ENCODE data around the gene RAB11FIP4. TPM values are rescaled to one million over a fixed set of nuclear protein-coding genes. Genes with fewer than 3 reads are reported as not detected.

RAB11FIP4 gene
- total RNA-seq, 2 donors from 2014 or later: 35.6 to 62.2 TPM

GRCh38 chr17:31449111-31449510 lies 57.6 kb downstream of the RAB11FIP4 start:
- Histone ChIP-seq H3K27ac (ENCODE audit: low read depth, low read length) (no peak overlapping the region), H3K4me3 (ENCODE audit: low read length) (no peak overlapping the region), H3K9me3 (ENCODE audit: control insufficient read depth, low read length) (no peaks in the 10 kb centered on the region), H3K27me3 (ENCODE audit: control insufficient read depth, insufficient read depth, low read length, poor library complexity, severe bottlenecking) (no peaks in the 10 kb centered on the region), H3K9ac (ENCODE audit: extremely low read depth, low read length, poor library complexity, severe bottlenecking) (no peak overlapping the region), H3K4me1 (ENCODE audit: control insufficient read depth, insufficient read depth, low read length) (no peaks in the 10 kb centered on the region), H3K36me3 (ENCODE audit: control insufficient read depth, insufficient read depth, low read length) (no peaks in the 10 kb centered on the region)
- Mint-ChIP-seq H3K36me3 (ENCODE audit: low read depth) (no peaks in the 10 kb centered on the region), H3K27ac (no peak overlapping the region), H3K27me3 (ENCODE audit: insufficient read depth) (no peaks in the 10 kb centered on the region), H3K4me3 (no peak overlapping the region), H3K9me3 (no peaks in the 10 kb centered on the region), H3K4me1 (peaks cover 6% of the 10 kb centered on the region)
- TF ChIP-seq, protein P1, sequence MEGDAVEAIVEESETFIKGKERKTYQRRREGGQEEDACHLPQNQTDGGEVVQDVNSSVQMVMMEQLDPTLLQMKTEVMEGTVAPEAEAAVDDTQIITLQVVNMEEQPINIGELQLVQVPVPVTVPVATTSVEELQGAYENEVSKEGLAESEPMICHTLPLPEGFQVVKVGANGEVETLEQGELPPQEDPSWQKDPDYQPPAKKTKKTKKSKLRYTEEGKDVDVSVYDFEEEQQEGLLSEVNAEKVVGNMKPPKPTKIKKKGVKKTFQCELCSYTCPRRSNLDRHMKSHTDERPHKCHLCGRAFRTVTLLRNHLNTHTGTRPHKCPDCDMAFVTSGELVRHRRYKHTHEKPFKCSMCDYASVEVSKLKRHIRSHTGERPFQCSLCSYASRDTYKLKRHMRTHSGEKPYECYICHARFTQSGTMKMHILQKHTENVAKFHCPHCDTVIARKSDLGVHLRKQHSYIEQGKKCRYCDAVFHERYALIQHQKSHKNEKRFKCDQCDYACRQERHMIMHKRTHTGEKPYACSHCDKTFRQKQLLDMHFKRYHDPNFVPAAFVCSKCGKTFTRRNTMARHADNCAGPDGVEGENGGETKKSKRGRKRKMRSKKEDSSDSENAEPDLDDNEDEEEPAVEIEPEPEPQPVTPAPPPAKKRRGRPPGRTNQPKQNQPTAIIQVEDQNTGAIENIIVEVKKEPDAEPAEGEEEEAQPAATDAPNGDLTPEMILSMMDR (conservative IDR thresholded peaks at IDR 0.05): no peak
- DNase-seq: no peak
- 88 to 92% methylated on average over 2 to 7 of the region's 7 CpGs for WGBS, 2 experiments (ENCODE audit: insufficient coverage in 1 of 2, insufficient read length in 1 of 2)

GRCh38 chr17:31449746-31450145 lies 58.3 kb downstream of the RAB11FIP4 start:
- Histone ChIP-seq H3K4me1 (ENCODE audit: control insufficient read depth, insufficient read depth, low read length) (no peaks in the 10 kb centered on the region), H3K4me3 (ENCODE audit: low read length) (no peak overlapping the region), H3K27ac (ENCODE audit: low read depth, low read length) (no peak overlapping the region), H3K9ac (ENCODE audit: extremely low read depth, low read length, poor library complexity, severe bottlenecking) (no peak overlapping the region), H3K27me3 (ENCODE audit: control insufficient read depth, insufficient read depth, low read length, poor library complexity, severe bottlenecking) (no peaks in the 10 kb centered on the region), H3K36me3 (ENCODE audit: control insufficient read depth, insufficient read depth, low read length) (no peaks in the 10 kb centered on the region), H3K9me3 (ENCODE audit: control insufficient read depth, low read length) (no peaks in the 10 kb centered on the region)
- Mint-ChIP-seq H3K4me3 (no peak overlapping the region), H3K4me1 (peaks cover 6% of the 10 kb centered on the region), H3K9me3 (no peaks in the 10 kb centered on the region), H3K27ac (no peak overlapping the region), H3K36me3 (ENCODE audit: low read depth) (no peaks in the 10 kb centered on the region), H3K27me3 (ENCODE audit: insufficient read depth) (no peaks in the 10 kb centered on the region)
- 83% methylated on average over 1 to 3 of the region's 3 CpGs for WGBS, 2 experiments (ENCODE audit: insufficient coverage in 1 of 2, insufficient read length in 1 of 2)
- no peak for DNase-seq
- TF ChIP-seq, protein P1 (conservative IDR thresholded peaks at IDR 0.05): no peak

GRCh38 chr17:31452101-31452500 lies 60.6 kb downstream of the RAB11FIP4 start:
- Mint-ChIP-seq H3K27ac (no peak overlapping the region), H3K27me3 (ENCODE audit: insufficient read depth) (no peaks in the 10 kb centered on the region)
- WGBS, 2 experiments (ENCODE audit: insufficient coverage in 1 of 2, insufficient read length in 1 of 2): 80 to 94% methylated on average over 3 to 4 of the region's 4 CpGs

More at GRCh38 chr17:31452101-31452500, 60.6 kb downstream of the RAB11FIP4 start:
- DNase-seq: no peak
- no peak overlapping the region for H3K27ac ChIP-seq (ENCODE audit: low read depth, low read length)
- H3K4me3 Mint-ChIP-seq: no peak overlapping the region
- TF ChIP-seq, protein P1 (conservative IDR thresholded peaks at IDR 0.05): no peak
- no peaks in the 10 kb centered on the region for H3K27me3 ChIP-seq (ENCODE audit: control insufficient read depth, insufficient read depth, low read length, poor library complexity, severe bottlenecking)
- no peaks in the 10 kb centered on the region for H3K36me3 Mint-ChIP-seq (ENCODE audit: low read depth)
- no peak overlapping the region for H3K9ac ChIP-seq (ENCODE audit: extremely low read depth, low read length, poor library complexity, severe bottlenecking)
- no peaks in the 10 kb centered on the region for H3K9me3 ChIP-seq (ENCODE audit: control insufficient read depth, low read length)
- H3K36me3 ChIP-seq (ENCODE audit: control insufficient read depth, insufficient read depth, low read length): no peaks in the 10 kb centered on the region
- no peak overlapping the region for H3K4me3 ChIP-seq (ENCODE audit: low read length)
- H3K4me1 Mint-ChIP-seq: peaks cover 14% of the 10 kb centered on the region
- no peaks in the 10 kb centered on the region for H3K9me3 Mint-ChIP-seq
- no peaks in the 10 kb centered on the region for H3K4me1 ChIP-seq (ENCODE audit: control insufficient read depth, insufficient read depth, low read length)

Measured in endodermal cell (in vitro differentiated cells).